HG02623 (cell line): ENCODE measurements around the gene ARFRP1.

Experiments used
- ATAC-seq: cut with Tn5 transposase; IDR thresholded peaks from one replicate; pipeline ENCODE4 v1.9.1; 2021; ENCODE audit warnings: moderate library complexity; ENCODE audit not compliant: unreplicated experiment

ARFRP1 gene

GRCh38 chr20:63692436-63693082, 15.2 kb downstream of the ARFRP1 start:
- no peak for ATAC-seq

GRCh38 chr20:63691711-63692435, 15.9 kb downstream of the ARFRP1 start:
- no peak for ATAC-seq

GRCh38 chr20:63690898-63691710, 16.7 kb downstream of the ARFRP1 start:
- ATAC-seq: no peak

GRCh38 chr20:63690003-63690897, 17.5 kb downstream of the ARFRP1 start:
- ATAC-seq: no peak

GRCh38 chr20:63689046-63690002, 18.5 kb downstream of the ARFRP1 start:
- no peak for ATAC-seq

- ATAC-seq: no peak
These were observed 19.3 kb downstream of the ARFRP1 start for GRCh38 chr20:63688228-63689045.

GRCh38 chr20:63687419-63688178, 20.2 kb downstream of the ARFRP1 start:
- no peak for ATAC-seq

- no peak for ATAC-seq
These were observed 21.1 kb downstream of the ARFRP1 start for GRCh38 chr20:63686492-63687321.

GRCh38 chr20:63686094-63686491, 21.7 kb downstream of the ARFRP1 start:
- no peak for ATAC-seq

- ATAC-seq: no peak
These were observed 22.3 kb downstream of the ARFRP1 start for GRCh38 chr20:63685269-63686026.

GRCh38 chr20:63682384-63683139, 25.2 kb downstream of the ARFRP1 start:
- ATAC-seq: no peak

GRCh38 chr20:63681609-63682142, 26.1 kb downstream of the ARFRP1 start:
- ATAC-seq: no peak

GRCh38 chr20:63680857-63681608, 26.7 kb downstream of the ARFRP1 start:
- no peak for ATAC-seq

GRCh38 chr20:63680427-63680826, 27.3 kb downstream of the ARFRP1 start:
- ATAC-seq: no peak

- no peak for ATAC-seq
These were observed 27.9 kb downstream of the ARFRP1 start for GRCh38 chr20:63679799-63680305.
